Stomach smooth muscle (tissue), 2 donors: ENCODE measurements around the gene CLASP1.
"Not testable (repeated sequence)": the region's sequence is repeated elsewhere in the genome, so short reads cannot be mapped to it uniquely, and the experiment has no call there.

ENCODE experiments used
- H3K27ac ChIP-seq: one replicate; pipeline ENCODE4 v1.7.0; 2013; ENCODE audit warnings: mild to moderate bottlenecking, low read length, inconsistent platforms
- H3K27me3 ChIP-seq, 2 donors: one replicate each; pipeline ENCODE4 v1.7.0; 2013; ENCODE audit warnings: low read length in 2 of 2; ENCODE audit not compliant: insufficient read depth in 2 of 2, control insufficient read depth in 1 of 2
- H3K36me3 ChIP-seq, 2 donors: one replicate each; pipeline ENCODE4 v1.7.0; 2013; ENCODE audit warnings: low read length in 2 of 2; ENCODE audit not compliant: control insufficient read depth in 2 of 2, insufficient read depth in 2 of 2
- H3K4me1 ChIP-seq: one replicate; pipeline ENCODE4 v1.7.0; 2013; ENCODE audit warnings: low read length; ENCODE audit not compliant: control insufficient read depth, insufficient read depth
- H3K4me3 ChIP-seq, 2 donors: one replicate each; pipeline ENCODE4 v1.7.0; 2013; ENCODE audit warnings: low read length in 2 of 2
- H3K9ac ChIP-seq, 2 donors: one replicate each; pipeline ENCODE4 v1.7.0; 2013; ENCODE audit warnings: low read length in 2 of 2, mild to moderate bottlenecking in 1 of 2
- H3K9me3 ChIP-seq, 2 donors: one replicate each; pipeline ENCODE4 v1.7.0; 2013; ENCODE audit warnings: low read length in 2 of 2; ENCODE audit not compliant: control insufficient read depth in 2 of 2
- donor health status: healthy.
- donor health status: Pancreatic carcinoma.

CLASP1 gene

GRCh38 chr2:121451398-121451797, 197.9 kb downstream of the CLASP1 start:
- no peaks in the 10 kb centered on the region for H3K4me1 ChIP-seq
- no peak overlapping the region for H3K27ac ChIP-seq
- H3K9ac ChIP-seq, result no peak overlapping the region
- peaks cover 35 to 66% of the 10 kb centered on the region in 2 donors for H3K36me3 ChIP-seq
- no peak overlapping the region for H3K4me3 ChIP-seq
- no peaks in the 10 kb centered on the region for H3K27me3 ChIP-seq
- no peaks in the 10 kb centered on the region for H3K9me3 ChIP-seq

DNA sequence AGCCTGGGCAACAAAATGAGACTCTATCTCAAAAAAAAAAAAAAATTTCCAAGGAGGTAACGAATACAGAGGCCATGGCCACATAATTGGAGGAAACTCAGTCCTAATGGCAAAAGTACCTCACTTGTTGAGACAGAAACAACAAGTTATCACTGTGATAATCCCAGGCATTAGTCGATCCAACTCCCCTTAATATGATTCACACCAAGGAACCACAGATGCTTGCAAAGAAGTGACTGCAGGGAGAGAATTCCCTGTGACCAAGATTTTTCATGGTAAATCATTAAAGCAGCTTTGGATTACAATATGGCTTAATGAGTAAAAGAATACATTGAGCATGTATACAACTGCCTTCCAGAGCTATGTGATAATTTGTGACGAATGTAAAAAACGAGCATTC, 199.0 kb downstream of the CLASP1 start:
- no peak overlapping the region for H3K9ac ChIP-seq
- H3K27me3 ChIP-seq, result no peaks in the 10 kb centered on the region
- no peaks in the 10 kb centered on the region for H3K9me3 ChIP-seq
- no peak overlapping the region for H3K27ac ChIP-seq
- no peak overlapping the region for H3K4me3 ChIP-seq
- peaks cover 39 to 66% of the 10 kb centered on the region in 2 donors for H3K36me3 ChIP-seq
- no peaks in the 10 kb centered on the region for H3K4me1 ChIP-seq

DNA sequence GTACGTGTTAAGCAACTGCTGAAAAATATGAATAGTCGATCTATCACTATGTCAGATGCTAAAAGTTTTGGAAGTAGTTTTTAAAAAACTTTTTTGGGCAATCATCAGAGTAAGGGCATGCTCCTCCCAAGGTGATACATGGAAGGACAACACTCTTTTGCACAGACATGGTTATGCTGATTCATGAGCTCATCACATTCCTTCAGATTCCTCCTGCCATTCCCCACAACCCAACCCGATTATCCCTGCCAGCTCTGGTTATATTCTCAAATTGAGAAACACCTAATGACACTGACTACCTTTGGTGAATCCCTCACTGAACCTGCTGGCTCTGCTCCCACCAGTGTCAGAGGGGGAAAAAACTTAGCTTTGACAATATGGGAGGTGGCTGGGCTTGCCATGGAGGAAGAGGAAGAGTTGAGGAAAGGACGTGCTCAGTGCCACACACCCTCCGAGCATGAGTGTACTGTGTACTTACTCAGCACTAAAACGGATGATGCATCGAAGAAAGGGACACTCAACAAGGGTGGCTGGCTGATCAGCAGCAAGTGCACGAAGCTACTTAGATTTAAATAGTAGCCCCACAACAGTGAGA, 202.5 kb downstream of the CLASP1 start:
- Histone ChIP-seq H3K36me3 (peaks cover 46 to 57% of the 10 kb centered on the region in 2 donors), H3K27ac (no peak overlapping the region), H3K4me1 (no peaks in the 10 kb centered on the region), H3K27me3 (no peaks in the 10 kb centered on the region), H3K4me3 (no peak overlapping the region), H3K9me3 (no peaks in the 10 kb centered on the region), H3K9ac (no peak overlapping the region)

- H3K27ac ChIP-seq, result no peak overlapping the region
- no peak overlapping the region for H3K4me3 ChIP-seq
- H3K36me3 ChIP-seq, result peaks cover 28 to 33% of the 10 kb centered on the region in 2 donors
- no peak overlapping the region for H3K9ac ChIP-seq
- no peaks in the 10 kb centered on the region for H3K9me3 ChIP-seq
- H3K4me1 ChIP-seq, result no peaks in the 10 kb centered on the region
- H3K27me3 ChIP-seq, result no peaks in the 10 kb centered on the region
Measured at GRCh38 chr2:121442889-121443288, 206.4 kb downstream of the CLASP1 start.

- not testable (repeated sequence) for H3K27me3 ChIP-seq, H3K27ac ChIP-seq, H3K9me3 ChIP-seq, H3K4me3 ChIP-seq, H3K9ac ChIP-seq, H3K36me3 ChIP-seq, H3K4me1 ChIP-seq
Measured at GRCh38 chr2:121438290-121438689, 211.0 kb downstream of the CLASP1 start.

DNA sequence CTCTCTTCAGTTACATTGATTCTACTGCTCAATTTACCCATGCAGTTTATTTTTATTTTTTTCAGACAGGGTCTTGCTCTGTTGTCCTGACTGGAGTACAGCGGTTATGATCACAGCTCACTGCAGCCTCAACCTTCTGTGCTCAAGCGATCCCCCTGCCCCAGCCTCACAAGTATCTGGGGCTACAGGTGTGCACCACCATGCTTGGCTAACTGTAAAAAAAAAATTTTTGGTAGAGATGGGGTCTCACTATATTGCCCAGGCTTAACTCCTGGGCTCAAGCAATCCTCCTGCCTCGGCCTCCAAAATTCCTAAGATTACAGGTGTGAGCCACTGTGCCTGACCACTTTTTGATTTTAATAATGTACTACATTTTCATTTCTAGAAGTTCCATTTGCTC, 212.3 kb downstream of the CLASP1 start:
- H3K27ac ChIP-seq, result no peak overlapping the region
- H3K36me3 ChIP-seq, result peaks cover 0 to 3% of the 10 kb centered on the region in 2 donors
- no peak overlapping the region for H3K9ac ChIP-seq

GRCh38 chr2:121435790-121436189, 213.5 kb downstream of the CLASP1 start:
- Histone ChIP-seq H3K27me3 (no peaks in the 10 kb centered on the region), H3K36me3 (peaks cover 0 to 3% of the 10 kb centered on the region in 2 donors), H3K4me1 (no peaks in the 10 kb centered on the region), H3K27ac (no peak overlapping the region), H3K9ac (no peak overlapping the region), H3K9me3 (no peaks in the 10 kb centered on the region), H3K4me3 (no peak overlapping the region)

More for the DNA sequence above, 212.3 kb downstream of the CLASP1 start:
- H3K4me1 ChIP-seq, result no peaks in the 10 kb centered on the region
- H3K9me3 ChIP-seq, result no peaks in the 10 kb centered on the region
- no peaks in the 10 kb centered on the region for H3K27me3 ChIP-seq
- H3K4me3 ChIP-seq, result no peak overlapping the region

- H3K27me3 ChIP-seq, result no peaks in the 10 kb centered on the region
- no peaks in the 10 kb centered on the region for H3K4me1 ChIP-seq
- no peak overlapping the region for H3K27ac ChIP-seq
- no peak overlapping the region for H3K4me3 ChIP-seq
- no peak overlapping the region for H3K9ac ChIP-seq
- H3K9me3 ChIP-seq, result no peaks in the 10 kb centered on the region
- H3K36me3 ChIP-seq, result peaks cover 21 to 29% of the 10 kb centered on the region in 2 donors
Measured at GRCh38 chr2:121431214-121431613, 218.0 kb downstream of the CLASP1 start.

DNA sequence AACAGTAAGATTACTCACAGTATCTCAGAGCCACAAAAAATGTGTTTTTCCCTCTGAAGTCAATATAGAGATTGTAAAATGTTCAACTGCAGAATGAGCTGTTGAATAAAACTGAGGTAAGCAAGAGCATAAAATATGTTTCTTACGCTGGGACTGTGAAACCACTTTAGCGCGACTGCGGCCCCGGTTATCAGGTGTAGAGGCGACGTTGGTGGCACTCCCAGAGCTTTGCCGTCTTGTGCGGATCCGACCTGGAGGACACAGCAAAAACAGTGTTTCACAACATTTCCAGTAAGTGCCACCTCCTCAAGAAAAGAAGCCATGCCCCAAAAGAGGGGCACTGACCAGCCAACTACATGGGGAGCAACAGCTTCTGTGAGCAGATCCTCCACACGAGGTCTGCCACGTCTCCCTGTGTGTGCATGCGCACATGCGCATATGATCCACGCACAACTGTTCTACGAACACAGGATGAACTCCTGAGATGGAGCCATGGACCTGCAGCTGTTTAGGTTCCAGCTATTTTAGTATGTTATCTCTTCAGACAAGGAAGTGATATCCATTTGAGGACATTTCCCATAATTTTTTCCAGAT, 219.2 kb downstream of the CLASP1 start:
- H3K36me3 ChIP-seq, result peaks cover 22 to 30% of the 10 kb centered on the region in 2 donors
- no peak overlapping the region for H3K9ac ChIP-seq
- no peak overlapping the region for H3K4me3 ChIP-seq
- H3K27ac ChIP-seq, result no peak overlapping the region
- H3K9me3 ChIP-seq, result no peaks in the 10 kb centered on the region
- no peaks in the 10 kb centered on the region for H3K4me1 ChIP-seq
- no peaks in the 10 kb centered on the region for H3K27me3 ChIP-seq

- H3K27me3 ChIP-seq, result no peaks in the 10 kb centered on the region
- H3K9me3 ChIP-seq, result no peaks in the 10 kb centered on the region
- no peak overlapping the region for H3K27ac ChIP-seq
- no peaks in the 10 kb centered on the region for H3K4me1 ChIP-seq
- peaks cover 23 to 36% of the 10 kb centered on the region in 2 donors for H3K36me3 ChIP-seq
- H3K9ac ChIP-seq, result no peak overlapping the region
- H3K4me3 ChIP-seq, result no peak overlapping the region
Measured at GRCh38 chr2:121429119-121429903, 220.0 kb downstream of the CLASP1 start.
